KOPT-K1 (cell line): ENCODE results near the gene LY86.

Experiments used
- H3K27ac ChIP-seq: fragments of 200-600 bp; sonication (generic); 2 replicates; pipeline ENCODE4 v1.5.1; 2016; ENCODE audit warnings: antibody characterized with exemption, mild to moderate bottlenecking, low read depth, low read length; ENCODE audit not compliant: poor library complexity, severe bottlenecking
- H3K36me3 ChIP-seq: fragments of 200-600 bp; sonication (generic); 2 replicates; pipeline ENCODE4 v1.5.1; 2017; ENCODE audit warnings: antibody characterized with exemption, mild to moderate bottlenecking, low read length, moderate library complexity; ENCODE audit not compliant: insufficient read depth
- H3K9me3 ChIP-seq: fragments of 200-600 bp; sonication (generic); 2 replicates; pipeline ENCODE4 v1.5.1; 2017; ENCODE audit warnings: antibody characterized with exemption, low read length, mild to moderate bottlenecking; ENCODE audit not compliant: insufficient read depth, poor library complexity, severe bottlenecking

LY86 gene

DNA sequence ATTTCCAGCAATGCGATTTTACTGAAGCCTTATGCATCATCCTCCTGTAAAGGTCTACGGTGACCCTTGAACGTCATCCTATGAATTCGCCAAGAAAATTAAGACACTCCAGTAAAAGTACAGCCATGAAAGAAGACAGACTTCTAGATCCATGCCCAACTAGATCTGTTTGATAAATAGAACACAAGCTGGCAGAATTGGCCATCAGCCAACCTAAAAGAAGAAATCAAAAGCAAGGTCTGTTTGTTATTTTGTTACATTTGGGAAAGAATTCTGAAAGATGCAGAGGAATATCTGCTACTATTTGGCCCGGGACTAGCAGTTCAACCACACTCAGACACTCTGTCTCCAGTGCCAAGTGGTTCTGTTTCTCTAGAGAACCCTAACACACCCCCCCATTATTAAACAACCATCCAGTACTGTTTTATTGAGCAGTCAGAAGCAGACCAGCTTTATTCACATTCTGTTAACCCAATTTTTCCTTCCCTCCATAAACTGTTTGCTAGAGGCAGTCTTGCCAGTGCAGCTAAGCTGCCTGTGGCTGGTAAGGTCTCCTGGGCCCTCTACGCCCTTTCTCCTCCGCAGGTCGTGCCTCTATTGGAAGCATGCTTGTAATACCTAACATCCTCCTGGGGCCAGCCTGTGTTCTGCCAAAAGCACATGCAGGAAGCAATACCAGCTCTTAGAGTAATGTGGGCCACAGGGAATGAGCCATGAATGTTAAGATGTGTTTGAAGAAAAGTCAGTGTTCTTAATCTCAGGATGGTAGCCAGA is 30.7 kb downstream of the LY86 start:
- Histone ChIP-seq H3K36me3 (no peaks in the 10 kb centered on the region), H3K27ac (no peak overlapping the region), H3K9me3 (no peaks in the 10 kb centered on the region)

DNA sequence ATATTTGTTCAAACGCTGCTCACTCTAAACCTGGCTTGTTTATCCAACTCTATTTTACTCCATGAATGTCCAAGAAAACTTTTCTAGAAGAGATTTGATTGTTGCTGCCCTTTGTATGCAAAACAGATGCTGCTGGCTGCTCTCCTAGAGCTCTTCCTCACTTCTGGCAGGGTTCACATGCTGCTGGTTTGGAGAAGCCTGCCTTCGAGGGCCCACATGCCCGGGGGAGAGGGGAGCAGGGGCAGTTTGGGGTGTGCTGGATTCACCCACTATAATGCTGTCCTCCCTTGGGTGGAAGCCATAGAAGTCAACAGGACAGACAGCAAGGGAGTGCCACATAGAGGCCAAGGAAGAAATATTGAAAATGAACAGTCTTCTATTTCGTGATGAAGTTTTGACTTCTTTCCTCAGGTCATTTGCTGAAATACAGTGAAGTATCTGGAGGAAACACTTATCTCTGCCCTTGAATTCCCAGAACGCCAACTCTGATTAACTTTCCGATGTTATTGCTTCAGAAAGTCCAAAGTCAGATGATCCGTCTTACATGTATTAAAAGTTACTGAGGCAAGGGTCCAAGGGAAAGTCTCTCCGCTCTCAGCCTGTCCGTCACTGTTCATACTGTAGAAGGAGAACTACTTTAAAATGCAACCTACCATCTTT is 32.4 kb downstream of the LY86 start:
- Histone ChIP-seq H3K9me3 (no peaks in the 10 kb centered on the region), H3K36me3 (no peaks in the 10 kb centered on the region), H3K27ac (no peak overlapping the region)

DNA sequence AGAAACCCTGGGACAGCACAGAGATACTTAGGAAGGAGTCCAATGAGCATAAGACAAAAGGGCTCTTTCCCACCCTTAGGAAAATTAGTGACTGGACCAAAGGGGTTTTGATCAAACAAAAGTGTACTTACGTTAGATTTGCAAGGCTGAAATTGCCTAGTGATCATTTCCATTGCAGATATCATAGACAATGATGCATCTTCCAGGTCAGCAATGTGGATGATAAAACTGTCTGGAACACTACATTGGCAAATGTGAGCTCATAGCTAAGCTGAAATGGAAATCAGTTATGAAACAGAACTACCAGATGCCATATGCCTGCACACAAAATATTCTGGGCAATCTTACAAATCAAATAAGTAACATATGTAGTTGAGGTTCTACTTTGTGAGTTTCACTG is 34.0 kb downstream of the LY86 start:
- Histone ChIP-seq H3K27ac (no peak overlapping the region), H3K36me3 (no peaks in the 10 kb centered on the region), H3K9me3 (no peaks in the 10 kb centered on the region)

DNA sequence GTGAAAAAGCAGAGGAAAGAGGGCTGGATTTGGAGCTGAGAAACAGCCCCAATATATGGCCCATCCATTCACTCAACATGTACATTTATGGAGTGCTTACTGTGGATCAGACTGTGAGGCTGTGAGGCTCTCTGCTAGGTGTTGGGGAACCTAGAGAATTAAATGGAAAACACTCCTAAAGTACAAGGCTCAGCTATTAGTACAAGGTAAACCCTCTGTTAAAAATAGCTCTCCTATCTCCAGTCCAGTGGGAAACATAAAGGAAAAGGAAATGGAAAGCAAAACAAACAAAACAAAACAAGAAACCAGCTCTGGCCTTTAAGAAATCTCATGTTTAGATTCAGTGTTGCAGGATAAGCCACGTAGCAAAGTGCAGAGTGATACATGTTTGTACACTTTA is 35.0 kb downstream of the LY86 start:
- no peak overlapping the region for H3K27ac ChIP-seq
- no peaks in the 10 kb centered on the region for H3K36me3 ChIP-seq
- no peaks in the 10 kb centered on the region for H3K9me3 ChIP-seq

DNA sequence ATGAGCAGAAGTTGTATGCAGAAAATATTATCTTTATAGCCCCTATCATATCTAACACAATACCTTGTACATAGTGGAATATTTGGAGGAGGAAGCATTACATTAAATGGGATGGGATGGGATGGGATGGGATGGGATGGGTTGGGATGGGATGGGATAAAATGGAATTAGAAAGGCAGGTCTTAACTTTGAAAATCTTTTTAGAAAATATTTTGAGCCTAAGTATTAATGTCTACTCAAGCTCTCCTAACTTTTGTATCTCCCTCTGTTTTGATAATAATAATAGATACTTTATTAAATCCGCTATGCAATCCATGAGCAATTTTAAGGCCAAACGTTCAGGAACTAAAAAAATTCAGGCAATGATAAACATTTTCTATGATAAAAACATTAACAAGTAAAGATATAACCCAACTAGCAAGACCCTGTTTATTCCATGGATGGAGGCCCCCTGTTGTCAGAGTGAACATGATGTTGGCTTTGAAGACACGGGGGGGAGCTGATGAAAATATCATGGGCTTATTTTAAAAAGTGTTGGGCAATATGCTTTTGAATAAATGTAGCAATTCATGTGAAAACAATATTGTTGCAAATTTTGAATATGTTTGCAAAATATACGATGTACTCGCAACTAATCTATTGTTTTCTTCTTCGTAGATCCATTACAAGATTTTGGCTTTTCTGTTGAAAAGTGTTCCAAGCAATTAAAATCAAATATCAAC is 35.9 kb downstream of the LY86 start:
- H3K27ac ChIP-seq: no peak overlapping the region
- no peaks in the 10 kb centered on the region for H3K36me3 ChIP-seq
- no peaks in the 10 kb centered on the region for H3K9me3 ChIP-seq

DNA sequence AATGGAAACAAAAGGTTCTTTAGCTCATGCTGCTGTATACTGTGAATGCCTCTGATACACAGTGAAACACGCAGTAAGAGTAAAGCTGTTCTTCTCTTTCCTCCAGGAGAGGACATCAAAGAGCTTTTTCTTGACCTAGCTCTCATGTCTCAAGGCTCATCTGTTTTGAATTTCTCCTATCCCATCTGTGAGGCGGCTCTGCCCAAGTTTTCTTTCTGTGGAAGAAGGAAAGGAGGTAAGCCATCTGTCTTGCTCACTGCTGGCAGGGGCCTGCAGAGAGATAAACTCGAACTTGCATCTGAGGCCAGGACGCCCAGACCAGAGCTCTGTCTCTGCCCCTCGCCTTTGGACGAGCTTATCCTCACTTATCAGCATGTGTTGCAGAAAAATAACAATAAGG is 37.7 kb downstream of the LY86 start:
- H3K9me3 ChIP-seq: no peaks in the 10 kb centered on the region
- H3K36me3 ChIP-seq: no peaks in the 10 kb centered on the region
- H3K27ac ChIP-seq: no peak overlapping the region

DNA sequence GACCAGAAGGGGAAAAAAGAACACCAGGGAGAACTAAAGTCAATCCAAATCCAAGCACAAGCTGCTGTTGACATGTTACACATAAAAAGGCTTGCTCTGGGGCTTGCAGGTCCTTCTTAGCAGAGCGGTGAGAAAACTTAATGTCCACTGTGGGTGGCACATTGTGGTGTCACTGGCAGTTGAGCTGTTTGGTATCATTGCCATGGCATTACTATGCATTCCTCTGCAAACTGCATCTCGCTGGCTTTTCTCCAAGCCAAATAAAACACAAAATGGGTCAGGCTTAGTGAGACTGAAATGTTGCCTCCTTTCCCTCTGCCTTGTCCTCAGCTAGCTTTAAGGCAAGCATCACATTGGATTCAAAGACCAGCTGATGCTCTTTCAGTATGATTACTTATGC is 40.9 kb downstream of the LY86 start:
- H3K9me3 ChIP-seq: no peaks in the 10 kb centered on the region
- no peaks in the 10 kb centered on the region for H3K36me3 ChIP-seq
- H3K27ac ChIP-seq: no peak overlapping the region

DNA sequence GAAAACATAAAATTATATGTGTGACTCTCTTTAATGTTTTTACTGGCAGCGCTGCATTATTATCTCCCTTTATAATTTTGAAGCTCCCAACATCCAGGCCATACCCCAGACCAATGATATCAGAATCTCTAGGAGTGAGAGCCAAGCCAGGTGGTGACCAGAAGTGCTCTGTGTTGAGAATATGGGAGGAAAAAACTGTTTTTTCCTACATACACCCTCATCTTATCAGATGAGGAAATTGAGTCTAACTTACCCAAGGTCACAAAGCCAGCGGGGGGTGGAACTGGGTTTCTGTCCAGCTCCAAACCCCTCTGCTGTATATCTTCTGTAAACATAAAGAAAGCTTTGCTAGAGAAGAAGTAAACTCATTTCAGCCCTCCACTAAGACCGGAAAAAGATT is 42.5 kb downstream of the LY86 start:
- no peaks in the 10 kb centered on the region for H3K36me3 ChIP-seq
- H3K9me3 ChIP-seq: no peaks in the 10 kb centered on the region
- no peak overlapping the region for H3K27ac ChIP-seq

DNA sequence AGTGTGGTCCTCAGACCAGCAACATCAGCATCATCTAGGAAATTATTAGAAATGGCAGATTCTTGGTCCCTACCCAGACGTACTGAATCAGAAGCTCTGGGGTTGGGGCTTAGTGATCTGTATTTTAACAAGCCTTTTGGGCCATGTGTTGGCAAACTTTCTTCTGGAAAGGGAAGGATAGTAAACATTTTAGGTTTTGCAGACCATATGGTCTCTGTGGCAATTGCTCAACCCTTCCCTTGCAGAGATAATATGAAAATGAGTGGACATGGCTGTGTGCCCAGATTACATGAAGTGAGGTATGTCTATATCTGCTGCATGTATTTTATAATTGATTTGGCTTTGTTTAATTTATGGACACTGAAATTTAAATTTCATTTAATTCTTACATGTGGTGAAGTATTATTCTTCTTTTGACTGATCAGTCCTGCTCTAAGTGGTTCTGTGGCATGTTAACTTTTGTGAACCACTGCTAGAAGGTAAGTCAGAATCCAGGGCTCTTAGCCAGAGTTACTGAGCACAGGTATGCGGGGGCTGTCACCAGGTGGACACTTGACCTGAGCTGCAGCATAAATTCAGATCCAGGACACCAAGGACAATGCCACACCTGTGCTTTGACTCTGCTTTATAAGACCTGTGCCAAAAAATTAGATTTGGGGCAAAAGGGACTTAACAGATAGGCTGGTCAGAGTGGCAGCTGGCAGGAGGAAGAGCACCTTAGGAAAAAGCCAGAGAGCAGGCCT is 43.2 kb downstream of the LY86 start:
- Histone ChIP-seq H3K27ac (no peak overlapping the region), H3K36me3 (no peaks in the 10 kb centered on the region), H3K9me3 (no peaks in the 10 kb centered on the region)

DNA sequence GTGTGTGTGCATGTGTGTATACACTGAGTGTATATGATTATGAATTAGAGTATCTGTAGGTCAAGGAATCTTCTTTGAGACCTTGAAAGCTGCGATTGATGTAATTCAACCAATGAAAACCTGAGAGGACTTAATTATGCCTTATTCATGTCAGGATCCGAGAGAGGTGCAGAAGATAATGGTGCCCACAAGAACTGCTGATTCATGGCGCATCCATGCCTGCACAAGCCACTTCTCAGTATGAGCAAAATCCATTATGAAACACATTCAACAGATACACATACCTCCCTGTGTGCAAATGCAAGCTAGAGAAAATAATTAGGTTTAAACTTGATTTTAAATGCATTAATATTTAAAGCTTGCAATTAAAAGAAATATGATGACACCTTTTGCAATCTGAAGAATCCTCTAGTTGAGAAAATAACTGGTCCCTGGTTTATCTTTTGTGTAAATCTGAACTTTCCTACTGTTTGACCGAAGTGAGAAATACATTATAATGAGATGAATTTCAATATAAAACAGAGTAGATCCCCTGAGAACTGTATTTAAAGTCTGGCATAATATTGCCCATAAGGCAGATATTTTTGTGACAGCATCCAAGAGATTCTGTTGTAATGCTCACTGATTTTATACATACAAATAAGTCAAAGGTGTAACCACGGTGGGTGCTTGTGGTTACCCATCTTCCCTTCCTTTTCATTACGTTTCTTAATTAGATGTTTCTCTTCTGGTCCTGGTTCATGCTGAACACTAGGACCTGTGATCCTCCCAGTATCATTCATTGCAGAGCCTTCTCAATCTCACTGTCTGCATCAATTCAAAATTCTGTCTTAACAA is 45.6 kb downstream of the LY86 start:
- no peaks in the 10 kb centered on the region for H3K9me3 ChIP-seq
- no peaks in the 10 kb centered on the region for H3K36me3 ChIP-seq
- H3K27ac ChIP-seq: no peak overlapping the region

DNA sequence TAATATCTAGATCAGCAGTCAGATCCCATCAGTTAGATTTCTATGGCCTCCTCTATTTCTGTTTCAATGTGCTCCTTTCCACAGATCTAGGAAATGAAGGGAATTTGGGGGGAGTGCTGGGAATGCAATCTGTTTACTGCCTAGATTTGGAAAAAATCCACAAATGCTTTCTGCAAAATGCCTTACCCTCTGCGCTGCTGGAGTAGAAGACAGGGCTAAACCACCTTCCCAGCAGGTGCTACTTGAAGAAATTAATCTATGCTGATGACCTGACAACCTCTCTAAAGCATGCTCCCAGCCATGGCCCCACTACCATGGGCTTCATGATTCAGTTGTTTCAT is 46.2 kb downstream of the LY86 start:
- H3K27ac ChIP-seq: no peak overlapping the region
- no peaks in the 10 kb centered on the region for H3K9me3 ChIP-seq
- no peaks in the 10 kb centered on the region for H3K36me3 ChIP-seq

DNA sequence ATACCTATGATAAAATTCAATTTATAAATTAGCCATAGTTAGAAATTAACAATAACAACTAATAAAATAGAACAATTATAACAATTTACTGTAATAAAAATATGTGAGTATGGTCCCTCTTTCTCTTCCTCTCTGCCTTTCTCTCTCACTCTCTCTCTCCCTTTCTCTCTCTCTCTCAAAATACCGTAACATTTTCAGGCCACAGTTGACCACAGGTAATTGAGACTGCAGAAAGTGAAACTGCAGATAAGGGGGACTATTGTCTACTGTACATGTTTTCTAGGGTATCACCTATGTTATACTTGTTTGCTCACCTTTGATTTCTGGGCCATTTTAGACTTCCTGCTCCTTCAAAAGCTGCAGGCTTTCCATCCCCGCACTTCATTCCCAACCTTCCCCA is 46.8 kb downstream of the LY86 start:
- Histone ChIP-seq H3K9me3 (no peaks in the 10 kb centered on the region), H3K27ac (no peak overlapping the region), H3K36me3 (no peaks in the 10 kb centered on the region)

DNA sequence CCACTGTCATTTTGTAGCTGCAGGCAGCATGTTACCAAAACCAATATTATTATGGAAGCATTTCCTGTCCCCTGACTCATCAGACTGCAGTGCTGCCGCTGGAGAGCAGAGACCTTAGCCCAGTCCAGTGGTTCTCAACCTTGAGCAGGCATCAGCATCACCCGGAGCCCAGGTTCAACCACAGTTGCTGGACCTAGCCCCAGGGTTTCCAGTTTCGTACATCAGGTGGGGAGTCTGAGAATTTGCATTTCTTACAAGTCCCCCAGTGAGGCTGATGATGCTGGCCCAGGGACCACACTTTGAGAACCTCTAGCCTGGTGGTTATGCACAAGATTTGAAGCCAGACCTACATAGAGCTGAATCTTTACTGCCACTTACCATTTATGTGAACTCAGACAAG is 47.3 kb downstream of the LY86 start:
- Histone ChIP-seq H3K9me3 (no peaks in the 10 kb centered on the region), H3K36me3 (no peaks in the 10 kb centered on the region), H3K27ac (no peak overlapping the region)

DNA sequence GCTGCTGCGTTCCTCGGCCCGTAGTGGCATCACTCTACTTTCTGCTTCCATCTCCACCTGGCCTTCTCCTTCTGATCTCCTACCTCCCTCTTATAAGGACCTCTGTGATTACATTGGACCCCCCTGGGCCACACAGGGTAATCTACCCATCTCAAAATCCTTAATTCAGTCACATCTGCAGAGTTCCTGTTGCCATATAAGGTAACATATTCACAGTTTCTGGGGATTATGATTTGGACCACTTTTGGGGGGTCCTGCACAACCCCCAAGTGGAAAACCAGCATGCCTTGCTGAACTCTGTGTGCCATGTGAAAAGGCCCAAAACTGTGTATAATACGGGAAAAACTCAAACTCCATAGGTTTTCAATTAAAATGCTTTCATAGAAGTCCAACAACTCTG is 51.1 kb downstream of the LY86 start:
- no peak overlapping the region for H3K27ac ChIP-seq
- H3K36me3 ChIP-seq: no peaks in the 10 kb centered on the region

More for the DNA sequence above, 51.1 kb downstream of the LY86 start:
- no peaks in the 10 kb centered on the region for H3K9me3 ChIP-seq
